HCEC 1CT (cell line): ENCODE data around the gene SORCS2.

Experiments
- DNase-seq: peaks from one replicate; pipeline ENCODE4 v3.0.0-alpha.2; 2017

Gene SORCS2

GRCh38 chr4:7630568-7631287, 438.4 kb downstream of the SORCS2 start:
- peak; percentile 40 for DNase-seq

- no peak for DNase-seq
Measured at GRCh38 chr4:7631288-7632014, 439.1 kb downstream of the SORCS2 start.

- no peak for DNase-seq
Measured at GRCh38 chr4:7632341-7632740, 440.0 kb downstream of the SORCS2 start.

GRCh38 chr4:7632971-7633370, 440.6 kb downstream of the SORCS2 start:
- DNase-seq, result no peak

GRCh38 chr4:7634661-7635251, 442.4 kb downstream of the SORCS2 start:
- no peak for DNase-seq

GRCh38 chr4:7635445-7636239, 443.3 kb downstream of the SORCS2 start:
- no peak for DNase-seq

- DNase-seq, result no peak
Measured at GRCh38 chr4:7636240-7636508, 443.8 kb downstream of the SORCS2 start.

GRCh38 chr4:7637139-7637538, 444.8 kb downstream of the SORCS2 start:
- DNase-seq, result no peak

GRCh38 chr4:7637971-7638370, 445.6 kb downstream of the SORCS2 start:
- DNase-seq, result no peak

GRCh38 chr4:7638489-7638888, 446.2 kb downstream of the SORCS2 start:
- DNase-seq, result no peak

GRCh38 chr4:7638984-7639789, 446.8 kb downstream of the SORCS2 start:
- DNase-seq, result no peak

- DNase-seq, result no peak
Measured at GRCh38 chr4:7640136-7640535, 447.8 kb downstream of the SORCS2 start.

- no peak for DNase-seq
Measured at GRCh38 chr4:7641712-7642111, 449.4 kb downstream of the SORCS2 start.

GRCh38 chr4:7642741-7643458, 450.6 kb downstream of the SORCS2 start:
- DNase-seq, result no peak

GRCh38 chr4:7645158-7645557, 452.8 kb downstream of the SORCS2 start:
- DNase-seq, result no peak

- no peak for DNase-seq
Measured at GRCh38 chr4:7645956-7646355, 453.6 kb downstream of the SORCS2 start.

GRCh38 chr4:7646384-7647061, 454.2 kb downstream of the SORCS2 start:
- no peak for DNase-seq

GRCh38 chr4:7647186-7647585, 454.8 kb downstream of the SORCS2 start:
- DNase-seq, result no peak

- DNase-seq, result peak; percentile 74
Measured at GRCh38 chr4:7647600-7648543, 455.5 kb downstream of the SORCS2 start.
